GM23338 (cell line): ENCODE data around the gene HIGD1B.

Source experiments
- CREB1 ChIP-seq: fragments of 250-450 bp; sonication (Bioruptor Pico); IDR thresholded peaks from 2 replicates; pipeline ENCODE4 v1.5.0; 2020; ENCODE audit warnings: low read depth, mild to moderate bottlenecking, moderate library complexity
- CTCF ChIP-seq, 2 experiments: fragments of 200-600 bp in 1 of 2; sonication (generic) in 1 of 2; conservative IDR thresholded peaks; 2 replicates each; pipeline versions ENCODE4 v1.5.1 to v1.6.1; 2016 to 2017; ENCODE audit warnings: antibody characterized with exemption in 2 of 2, low read depth in 2 of 2, mild to moderate bottlenecking in 2 of 2, moderate library complexity in 1 of 2
- EZH2 ChIP-seq: fragments of 200-600 bp; sonication (generic); IDR thresholded peaks from one replicate; pipeline ENCODE4 v1.8.0; 2017; ENCODE audit warnings: antibody characterized with exemption, mild to moderate bottlenecking, low read depth; ENCODE audit not compliant: unreplicated experiment
- JUNB ChIP-seq: IDR thresholded peaks from one replicate; pipeline ENCODE4 v1.6.1; 2016; ENCODE audit warnings: antibody characterized with exemption; ENCODE audit not compliant: unreplicated experiment
- POLR2AphosphoS5 ChIP-seq: IDR thresholded peaks from 2 replicates; pipeline ENCODE4 v1.6.1; 2016; ENCODE audit warnings: antibody characterized with exemption, low read depth

DNA sequence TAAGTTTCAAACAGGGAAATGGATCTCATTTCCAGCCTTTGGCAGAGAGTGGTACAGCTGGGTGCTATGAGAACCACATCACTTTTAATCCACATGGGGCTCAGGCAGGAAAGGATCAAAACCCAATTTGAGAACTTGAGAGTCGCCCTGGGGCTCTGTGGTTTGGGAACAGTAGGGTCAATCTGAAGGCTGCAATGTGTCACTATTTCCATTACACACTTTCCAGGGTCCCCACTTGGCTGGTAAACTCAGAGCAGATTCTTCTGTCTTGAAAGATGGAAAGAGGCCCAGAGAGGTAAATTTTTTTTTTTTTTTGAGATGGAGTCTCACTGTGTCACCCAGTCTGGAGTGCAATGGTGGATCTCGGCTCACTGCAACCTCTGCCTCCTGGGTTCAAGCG is 6.7 kb upstream of the HIGD1B start:
- no peak for TF ChIP-seq CTCF (conservative IDR thresholded peaks at IDR 0.05; ENCODE audit: low read depth in 2 of 2)
- TF ChIP-seq EZH2: no peak
- no peak for TF ChIP-seq JUNB
- TF ChIP-seq POLR2AphosphoS5: no peak
- TF ChIP-seq CREB1 (CRISPR knock-in tag): no peak
